Vagina (tissue), 2 donors: ENCODE data around the gene PLCB1.

ENCODE experiments used
- POLR2A ChIP-seq, 2 donors: fragments of 450-650 bp; IDR thresholded peaks; one replicate each; pipeline ENCODE4 v1.6.1; 2017; ENCODE audit warnings: antibody characterized with exemption in 2 of 2, mild to moderate bottlenecking in 2 of 2, moderate library complexity in 2 of 2
- TF ChIP-seq, protein P1 (sequence below), 3 experiments: fragments of 450-650 bp in 2 of 3; fragments of 200-600 bp in 1 of 3; sonication (generic) in 1 of 3; IDR thresholded peaks; one replicate each; pipeline ENCODE4 v1.5.1; 2017 to 2019; ENCODE audit warnings: antibody characterized with exemption in 3 of 3, mild to moderate bottlenecking in 2 of 3, moderate library complexity in 2 of 3

GRCh38 chr20:8260837-8261251, 128.8 kb downstream of the PLCB1 start:
- no peak for TF ChIP-seq POLR2A (IDR thresholded peaks at IDR 0.05)
- TF ChIP-seq, protein P1, sequence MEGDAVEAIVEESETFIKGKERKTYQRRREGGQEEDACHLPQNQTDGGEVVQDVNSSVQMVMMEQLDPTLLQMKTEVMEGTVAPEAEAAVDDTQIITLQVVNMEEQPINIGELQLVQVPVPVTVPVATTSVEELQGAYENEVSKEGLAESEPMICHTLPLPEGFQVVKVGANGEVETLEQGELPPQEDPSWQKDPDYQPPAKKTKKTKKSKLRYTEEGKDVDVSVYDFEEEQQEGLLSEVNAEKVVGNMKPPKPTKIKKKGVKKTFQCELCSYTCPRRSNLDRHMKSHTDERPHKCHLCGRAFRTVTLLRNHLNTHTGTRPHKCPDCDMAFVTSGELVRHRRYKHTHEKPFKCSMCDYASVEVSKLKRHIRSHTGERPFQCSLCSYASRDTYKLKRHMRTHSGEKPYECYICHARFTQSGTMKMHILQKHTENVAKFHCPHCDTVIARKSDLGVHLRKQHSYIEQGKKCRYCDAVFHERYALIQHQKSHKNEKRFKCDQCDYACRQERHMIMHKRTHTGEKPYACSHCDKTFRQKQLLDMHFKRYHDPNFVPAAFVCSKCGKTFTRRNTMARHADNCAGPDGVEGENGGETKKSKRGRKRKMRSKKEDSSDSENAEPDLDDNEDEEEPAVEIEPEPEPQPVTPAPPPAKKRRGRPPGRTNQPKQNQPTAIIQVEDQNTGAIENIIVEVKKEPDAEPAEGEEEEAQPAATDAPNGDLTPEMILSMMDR (IDR thresholded peaks at IDR 0.05), result no peak
